Astrocyte (in vitro differentiated cells and primary cell): ENCODE data around the gene SLC38A1.

ENCODE experiments used
- EZH2 ChIP-seq: IDR thresholded peaks from 2 replicates; pipeline ENCODE4 v1.6.1; 2012; ENCODE audit warnings: mild to moderate bottlenecking, low read length, inconsistent platforms; ENCODE audit not compliant: insufficient read depth
- TF ChIP-seq, protein P1 (sequence below): IDR thresholded peaks from 2 replicates; pipeline ENCODE4 v1.5.1; 2011; ENCODE audit warnings: low read depth, mild to moderate bottlenecking, inconsistent platforms, low read length, moderate library complexity; ENCODE audit not compliant: insufficient read depth

- TF ChIP-seq, protein P1, sequence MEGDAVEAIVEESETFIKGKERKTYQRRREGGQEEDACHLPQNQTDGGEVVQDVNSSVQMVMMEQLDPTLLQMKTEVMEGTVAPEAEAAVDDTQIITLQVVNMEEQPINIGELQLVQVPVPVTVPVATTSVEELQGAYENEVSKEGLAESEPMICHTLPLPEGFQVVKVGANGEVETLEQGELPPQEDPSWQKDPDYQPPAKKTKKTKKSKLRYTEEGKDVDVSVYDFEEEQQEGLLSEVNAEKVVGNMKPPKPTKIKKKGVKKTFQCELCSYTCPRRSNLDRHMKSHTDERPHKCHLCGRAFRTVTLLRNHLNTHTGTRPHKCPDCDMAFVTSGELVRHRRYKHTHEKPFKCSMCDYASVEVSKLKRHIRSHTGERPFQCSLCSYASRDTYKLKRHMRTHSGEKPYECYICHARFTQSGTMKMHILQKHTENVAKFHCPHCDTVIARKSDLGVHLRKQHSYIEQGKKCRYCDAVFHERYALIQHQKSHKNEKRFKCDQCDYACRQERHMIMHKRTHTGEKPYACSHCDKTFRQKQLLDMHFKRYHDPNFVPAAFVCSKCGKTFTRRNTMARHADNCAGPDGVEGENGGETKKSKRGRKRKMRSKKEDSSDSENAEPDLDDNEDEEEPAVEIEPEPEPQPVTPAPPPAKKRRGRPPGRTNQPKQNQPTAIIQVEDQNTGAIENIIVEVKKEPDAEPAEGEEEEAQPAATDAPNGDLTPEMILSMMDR, result no peak
- no peak for TF ChIP-seq EZH2
These were observed 7.2 kb downstream of the SLC38A1 start for GRCh38 chr12:46261646-46262045.
